ENCODE measurements around the gene DBNDD2. TPM values are rescaled to one million over a fixed set of nuclear protein-coding genes. Genes with fewer than 3 reads are reported as not detected.
A peak's percentile ranks its signal among the peaks of the same experiment; 100 is the strongest.

DBNDD2 gene
- total RNA-seq, 1 donor from 2014 or later = 100 TPM

DNA sequence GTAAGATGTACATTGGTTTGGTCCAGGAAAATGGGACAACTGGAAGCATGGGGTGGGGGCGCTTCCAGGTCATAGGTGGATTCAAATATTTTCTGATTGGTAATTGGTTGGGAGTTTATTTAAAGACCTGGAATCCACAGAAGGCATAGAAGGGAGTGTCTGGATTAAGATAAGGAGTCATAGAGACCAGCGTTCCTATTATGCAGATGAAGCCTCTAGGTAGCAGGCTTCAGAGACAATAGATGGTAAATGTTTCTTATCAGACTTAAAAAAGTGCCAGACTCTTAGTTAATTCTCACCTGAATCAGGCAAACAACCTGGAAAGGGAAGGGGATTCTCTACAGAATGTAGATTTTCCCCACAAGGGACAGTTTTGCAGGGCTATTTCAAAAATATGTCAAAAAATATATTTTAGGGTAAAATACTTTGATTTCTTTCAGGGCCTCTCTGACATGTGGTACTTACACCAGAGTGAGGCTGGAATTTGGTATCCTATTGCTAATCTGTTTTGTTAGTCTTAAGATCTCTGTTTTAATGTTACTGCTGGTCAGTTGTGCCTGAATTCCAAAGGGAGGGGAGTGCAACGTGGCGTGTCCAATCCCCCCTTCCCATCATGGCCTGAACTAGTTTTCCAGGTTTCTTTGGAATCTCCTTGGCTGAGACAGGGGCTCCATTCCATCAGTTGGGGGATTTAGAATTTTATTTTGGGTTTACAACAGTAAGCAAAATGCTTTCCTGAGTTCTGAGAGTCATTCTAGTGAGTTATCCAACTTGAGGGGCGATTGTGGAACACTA, 33.0 kb downstream of the DBNDD2 start:
- TF ChIP-seq, protein P1, sequence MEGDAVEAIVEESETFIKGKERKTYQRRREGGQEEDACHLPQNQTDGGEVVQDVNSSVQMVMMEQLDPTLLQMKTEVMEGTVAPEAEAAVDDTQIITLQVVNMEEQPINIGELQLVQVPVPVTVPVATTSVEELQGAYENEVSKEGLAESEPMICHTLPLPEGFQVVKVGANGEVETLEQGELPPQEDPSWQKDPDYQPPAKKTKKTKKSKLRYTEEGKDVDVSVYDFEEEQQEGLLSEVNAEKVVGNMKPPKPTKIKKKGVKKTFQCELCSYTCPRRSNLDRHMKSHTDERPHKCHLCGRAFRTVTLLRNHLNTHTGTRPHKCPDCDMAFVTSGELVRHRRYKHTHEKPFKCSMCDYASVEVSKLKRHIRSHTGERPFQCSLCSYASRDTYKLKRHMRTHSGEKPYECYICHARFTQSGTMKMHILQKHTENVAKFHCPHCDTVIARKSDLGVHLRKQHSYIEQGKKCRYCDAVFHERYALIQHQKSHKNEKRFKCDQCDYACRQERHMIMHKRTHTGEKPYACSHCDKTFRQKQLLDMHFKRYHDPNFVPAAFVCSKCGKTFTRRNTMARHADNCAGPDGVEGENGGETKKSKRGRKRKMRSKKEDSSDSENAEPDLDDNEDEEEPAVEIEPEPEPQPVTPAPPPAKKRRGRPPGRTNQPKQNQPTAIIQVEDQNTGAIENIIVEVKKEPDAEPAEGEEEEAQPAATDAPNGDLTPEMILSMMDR (IDR thresholded peaks at IDR 0.05) = no peak
- intact Hi-C loops (cut with DNase I) = no loop called here
- DNase-seq (ENCODE audit: low spot score in 2 of 2) = no peak

DNA sequence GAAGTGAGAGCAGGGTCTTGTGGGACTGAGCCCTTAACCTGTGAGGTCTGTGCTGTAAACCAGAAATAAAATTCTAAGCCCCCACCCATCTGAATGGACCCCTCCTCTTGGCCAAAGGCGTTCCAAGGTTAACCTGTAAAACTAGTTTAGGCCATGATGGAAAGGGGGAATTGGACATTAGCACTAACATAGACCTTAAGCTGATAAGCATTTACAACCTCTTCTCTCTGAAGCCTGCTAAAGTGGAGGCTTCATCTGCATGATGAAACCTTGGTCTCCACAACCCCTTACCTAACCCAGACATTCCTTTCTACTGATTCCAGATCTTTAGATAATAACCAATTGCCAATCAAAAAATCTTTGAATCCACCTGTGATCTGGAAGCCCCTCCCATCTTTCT, 33.7 kb downstream of the DBNDD2 start:
- no peaks in the 10 kb centered on the region for H3K36me3 ChIP-seq
- no peak overlapping the region for H3K27ac ChIP-seq
- no peak for DNase-seq (ENCODE audit: low spot score in 2 of 2)
- H3K27me3 ChIP-seq = no peaks in the 10 kb centered on the region
- no peaks in the 10 kb centered on the region for H3K9me3 ChIP-seq
- no peak overlapping the region for H3K4me3 ChIP-seq
- H3K4me1 ChIP-seq = peaks cover 0 to under 1% of the 10 kb centered on the region in 2 donors
- TF ChIP-seq, protein P1 (IDR thresholded peaks at IDR 0.05) = no peak
- intact Hi-C loops (cut with DNase I) = no loop called here

More for the DNA sequence above, 33.0 kb downstream of the DBNDD2 start:
- H3K4me1 ChIP-seq = peaks cover 0 to 3% of the 10 kb centered on the region in 2 donors
- H3K4me3 ChIP-seq = no peak overlapping the region
- no peak overlapping the region for H3K27ac ChIP-seq
- no peaks in the 10 kb centered on the region for H3K36me3 ChIP-seq
- no peaks in the 10 kb centered on the region for H3K27me3 ChIP-seq
- H3K9me3 ChIP-seq = no peaks in the 10 kb centered on the region

DNA sequence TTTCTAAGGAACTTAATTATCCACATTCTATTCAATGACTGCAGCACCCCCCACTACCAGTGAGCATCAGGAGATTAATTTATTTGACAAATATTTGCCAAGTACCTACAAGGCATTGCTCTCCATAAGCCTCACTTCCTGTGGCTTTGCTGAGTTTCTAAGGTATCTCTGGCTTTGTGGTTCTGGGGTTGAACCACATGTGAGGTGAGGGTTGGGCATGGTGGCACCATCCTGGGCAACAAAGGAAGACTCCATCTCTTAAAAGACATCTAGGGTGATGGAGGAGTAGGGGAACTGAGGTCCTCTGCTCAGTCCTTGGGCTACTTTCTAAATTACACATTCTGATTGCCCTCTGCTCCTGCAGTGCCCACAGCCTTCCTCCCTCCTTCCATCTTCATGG, 36.0 kb downstream of the DBNDD2 start:
- intact Hi-C loops (cut with DNase I) = no loop called here
- DNase-seq (ENCODE audit: low spot score in 2 of 2) = no peak
- Histone ChIP-seq H3K27me3 (no peaks in the 10 kb centered on the region), H3K9me3 (no peaks in the 10 kb centered on the region), H3K4me1 (no peaks in the 10 kb centered on the region), H3K4me3 (no peak overlapping the region), H3K27ac (no peak overlapping the region), H3K36me3 (no peaks in the 10 kb centered on the region)
- TF ChIP-seq, protein P1 (IDR thresholded peaks at IDR 0.05) = no peak

DNA sequence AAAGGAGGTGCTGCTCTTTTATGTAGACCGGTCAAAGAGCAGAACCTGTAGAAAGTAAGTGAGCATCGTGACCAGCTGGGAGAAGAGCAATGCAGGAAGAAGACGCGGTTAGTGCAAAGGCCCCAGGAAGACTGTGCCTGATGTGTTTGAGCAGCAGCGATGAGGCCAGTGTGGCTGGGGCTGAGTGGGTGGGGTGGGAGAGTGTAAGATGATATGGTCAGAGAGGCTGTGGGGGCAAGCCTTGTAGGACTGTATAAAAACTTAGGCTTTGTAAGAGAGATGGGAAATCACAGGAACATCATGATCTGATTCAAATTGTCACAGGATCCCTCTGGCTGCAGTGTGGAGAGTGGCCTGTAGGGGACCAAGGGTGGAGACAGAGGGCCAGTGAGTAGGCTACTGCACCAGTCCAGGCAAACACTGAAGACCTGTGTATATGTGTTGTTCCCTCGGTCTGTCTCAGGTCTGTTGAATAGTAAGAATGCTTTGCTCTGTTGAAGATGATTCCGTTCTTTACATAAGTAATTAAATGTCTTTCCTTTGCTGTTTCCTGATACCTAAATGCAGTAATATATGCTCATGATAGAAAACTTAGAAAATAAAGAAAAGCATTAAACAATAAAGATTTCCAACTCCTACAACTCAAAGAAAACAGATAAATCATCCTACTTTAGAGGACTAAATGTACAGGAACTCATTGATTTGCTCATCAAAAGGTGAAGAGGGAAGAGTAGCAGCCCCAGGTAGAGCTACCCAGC, 37.9 kb downstream of the DBNDD2 start:
- Histone ChIP-seq H3K36me3 (no peaks in the 10 kb centered on the region), H3K27me3 (no peaks in the 10 kb centered on the region), H3K4me3 (no peak overlapping the region), H3K4me1 (no peaks in the 10 kb centered on the region), H3K27ac (no peak overlapping the region), H3K9me3 (no peaks in the 10 kb centered on the region)
- TF ChIP-seq, protein P1 (IDR thresholded peaks at IDR 0.05) = peak in 2 of 3 experiments; percentile 19
- intact Hi-C loops (cut with DNase I) = no loop called here
- DNase-seq (ENCODE audit: low spot score in 2 of 2) = no peak

DNA sequence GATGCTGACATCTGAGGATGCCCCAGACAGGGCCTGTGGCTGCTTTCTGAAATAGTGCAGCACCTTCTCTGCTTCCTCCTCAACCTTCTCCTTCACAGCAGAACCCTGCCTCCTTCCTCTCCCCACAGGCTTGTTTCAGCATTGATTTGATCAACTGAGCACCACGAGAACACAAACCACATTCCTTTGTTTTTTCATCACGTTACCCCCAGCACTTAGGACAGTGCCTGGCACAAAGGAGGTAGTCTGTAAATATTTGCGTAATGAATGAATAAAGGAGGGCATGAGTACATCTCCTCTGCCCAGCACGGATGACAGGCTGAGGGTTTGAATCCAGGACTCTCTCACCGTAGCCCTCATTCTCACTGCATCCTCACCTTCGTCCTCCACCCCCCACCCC, 40.2 kb downstream of the DBNDD2 start:
- no peak for DNase-seq (ENCODE audit: low spot score in 2 of 2)
- H3K27me3 ChIP-seq = no peaks in the 10 kb centered on the region
- H3K27ac ChIP-seq = no peak overlapping the region
- H3K36me3 ChIP-seq = no peaks in the 10 kb centered on the region
- no peak overlapping the region for H3K4me3 ChIP-seq
- no peaks in the 10 kb centered on the region for H3K4me1 ChIP-seq
- intact Hi-C loops (cut with DNase I) = no loop called here
- no peaks in the 10 kb centered on the region for H3K9me3 ChIP-seq
- TF ChIP-seq, protein P1 (IDR thresholded peaks at IDR 0.05) = no peak
